GM10266 (cell line): ENCODE measurements around the gene LPO.

Experiments
- DNase-seq: peaks from one replicate; pipeline ENCODE4 v3.0.0; 2012; ENCODE audit errors: extremely low spot score
- CTCF ChIP-seq: IDR thresholded peaks from 2 replicates; pipeline ENCODE4 v1.5.1; 2012; ENCODE audit warnings: mild to moderate bottlenecking, low read depth; ENCODE audit not compliant: control insufficient read depth, insufficient read depth; ENCODE audit errors: missing control alignments

The LPO gene

GRCh38 chr17:58278661-58279015 is 40.3 kb downstream of the LPO start:
- peak; percentile 45 for DNase-seq

DNA sequence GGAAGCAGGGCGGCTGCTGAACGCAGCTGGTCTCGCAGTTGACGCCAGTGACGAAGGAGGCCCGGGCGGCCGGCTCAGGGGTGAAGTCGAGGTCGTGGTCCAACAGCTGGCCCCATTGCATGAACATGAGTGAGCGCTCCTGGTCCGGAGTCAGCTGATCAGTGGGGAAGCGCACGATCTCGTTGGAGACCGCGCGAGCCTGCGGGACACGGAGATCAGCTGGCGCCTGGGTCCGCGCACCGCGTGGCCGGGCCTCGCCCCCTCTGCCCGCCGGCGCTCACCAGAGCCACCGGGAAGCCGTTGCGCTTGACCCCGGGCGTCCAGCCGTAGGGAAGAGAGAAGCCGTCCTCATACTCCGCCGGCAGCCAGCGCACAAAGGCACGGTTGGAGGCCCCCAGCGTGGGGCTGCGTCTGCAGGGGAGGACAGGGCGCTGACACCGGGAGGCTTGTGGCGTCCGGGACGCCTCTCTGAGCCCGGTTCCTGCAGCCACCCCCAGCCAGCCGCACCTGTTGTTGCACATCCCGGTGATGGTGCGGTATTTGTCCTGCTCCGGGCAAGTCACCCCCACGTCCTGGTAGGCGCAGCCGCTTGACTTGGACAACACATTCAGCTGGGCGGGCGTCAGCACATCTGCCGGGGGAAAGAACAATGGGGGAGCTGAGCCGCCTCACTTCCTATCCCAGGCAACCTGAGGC is 40.8 kb downstream of the LPO start:
- TF ChIP-seq CTCF: no peak

More at GRCh38 chr17:58278661-58279015, 40.3 kb downstream of the LPO start:
- TF ChIP-seq CTCF: no peak

DNA sequence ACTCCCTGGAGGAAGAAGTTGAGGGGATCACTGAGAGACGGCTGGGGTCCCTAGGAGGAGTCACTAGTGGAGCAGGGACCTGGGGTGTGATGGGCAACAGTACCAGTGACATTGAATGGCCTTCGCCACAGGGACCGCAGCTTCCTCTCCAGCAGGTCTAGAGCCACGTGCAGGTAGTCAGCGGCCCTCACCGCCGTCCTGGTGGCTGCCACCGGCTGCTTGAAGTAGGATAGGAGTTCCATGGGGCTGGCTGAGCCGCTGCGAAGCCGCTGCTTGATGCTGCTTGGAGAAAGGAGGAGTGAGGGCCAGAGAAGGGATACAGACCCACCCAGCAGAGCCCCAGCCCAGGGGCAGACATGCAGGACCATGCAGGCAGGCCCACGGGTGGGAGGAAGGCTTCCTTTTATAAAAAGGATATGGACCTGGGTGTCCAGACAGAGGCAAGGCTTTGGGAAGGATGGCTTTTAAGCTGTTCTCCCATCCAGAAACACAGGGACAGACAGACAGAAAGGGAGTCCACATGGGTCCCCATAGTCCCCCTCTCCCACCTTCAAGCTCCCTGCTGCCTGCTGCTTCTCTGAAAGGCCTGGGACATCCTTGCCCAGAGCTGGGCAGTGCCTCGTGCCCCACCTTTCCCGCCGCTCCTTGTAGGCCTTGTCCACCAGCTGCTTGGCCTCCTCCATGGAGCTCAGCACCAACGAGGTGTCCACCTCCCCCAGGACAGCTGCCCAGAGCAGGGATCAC is 41.5 kb downstream of the LPO start:
- peak; percentile 32 for DNase-seq
- TF ChIP-seq CTCF: no peak

More for the DNA sequence above, 40.8 kb downstream of the LPO start:
- DNase-seq: no peak

GRCh38 chr17:58280480-58281217 is 42.3 kb downstream of the LPO start, which contains the start of gene MPO:
Gene MPO (minus strand): TSS chr17:58280935. CDS start chr17:58280758, 177 bp downstream.
- DNase-seq: peak; percentile 20
- TF ChIP-seq CTCF: no peak

DNA sequence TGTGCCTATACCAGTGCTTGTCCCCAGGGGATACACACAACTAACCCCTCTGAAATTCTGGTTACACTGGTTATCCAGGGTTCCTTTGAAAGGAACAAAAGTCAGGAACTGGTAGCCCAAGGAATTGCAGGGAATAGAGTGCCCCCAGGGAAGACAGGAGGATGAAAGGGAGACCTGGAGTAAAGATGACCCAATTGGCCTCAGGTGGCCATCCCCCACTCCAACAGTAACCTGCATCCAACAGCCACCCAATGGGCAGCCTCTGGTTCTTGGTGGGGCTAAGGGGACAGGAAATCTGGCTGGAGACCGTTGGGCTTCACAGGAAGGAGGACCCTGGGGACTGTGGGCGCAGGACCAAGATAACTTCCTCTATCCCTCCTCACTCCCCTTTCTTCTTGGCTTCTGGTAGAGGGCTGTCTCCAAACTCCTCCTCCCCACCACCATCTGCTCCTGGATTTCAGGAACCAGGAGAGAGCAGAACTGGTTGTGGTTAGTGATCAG is 43.2 kb downstream of the LPO start:
- peak; percentile 16 for DNase-seq
- no peak for TF ChIP-seq CTCF

GRCh38 chr17:58282442-58282841 is 44.1 kb downstream of the LPO start:
- DNase-seq: peak; percentile 6
- no peak for TF ChIP-seq CTCF
